22Rv1 (cell line): Measurements from ENCODE around the gene CCDC93.

Source experiments
- CTCF ChIP-seq: fragments of 450-650 bp; IDR thresholded peaks from 2 replicates; pipeline ENCODE4 v1.5.1; 2017; ENCODE audit warnings: mild to moderate bottlenecking
- ZFX ChIP-seq: fragments of 450-650 bp; IDR thresholded peaks from 2 replicates; pipeline ENCODE4 v1.6.1; 2017; ENCODE audit warnings: antibody characterized with exemption, borderline replicate concordance

- TF ChIP-seq CTCF: peak; percentile 19; the same call in 1 of the 2 replicates
- TF ChIP-seq ZFX: no peak
Observed at GRCh38 chr2:117956036-117956796, 57.7 kb downstream of the CCDC93 start.
